HEK293T (cell line): ENCODE results near the gene CCR5AS.
"Not testable (repeated sequence)": the region's sequence is repeated elsewhere in the genome, so short reads cannot be mapped to it uniquely, and the experiment has no call there.

Experiments used
- ARNT ChIP-seq: fragments of 450-650 bp; IDR thresholded peaks from 2 replicates; pipeline ENCODE4 v1.6.1; 2017; ENCODE audit warnings: mild to moderate bottlenecking
- BHLHE40 ChIP-seq: fragments of 450-650 bp; IDR thresholded peaks from 2 replicates; pipeline ENCODE4 v1.6.1; 2016; ENCODE audit warnings: mild to moderate bottlenecking, moderate library complexity, borderline replicate concordance
- CTBP1 ChIP-seq: fragments of 450-650 bp; IDR thresholded peaks from 2 replicates; pipeline ENCODE4 v1.6.1; 2016; ENCODE audit warnings: borderline replicate concordance
- ELF4 ChIP-seq: fragments of 450-650 bp; IDR thresholded peaks from 2 replicates; pipeline ENCODE4 v1.6.1; 2017; ENCODE audit warnings: antibody characterized with exemption
- FOXA1 ChIP-seq: fragments of 450-650 bp; IDR thresholded peaks from 2 replicates; pipeline ENCODE4 v1.6.1; 2016; ENCODE audit warnings: mild to moderate bottlenecking
- FOXK2 ChIP-seq: fragments of 450-650 bp; IDR thresholded peaks from 2 replicates; pipeline ENCODE4 v1.6.1; 2016; ENCODE audit warnings: mild to moderate bottlenecking
- FOXM1 ChIP-seq: fragments of 450-650 bp; IDR thresholded peaks from 2 replicates; pipeline ENCODE4 v1.6.1; 2017; ENCODE audit warnings: mild to moderate bottlenecking, borderline replicate concordance
- SP1 ChIP-seq: fragments of 450-650 bp; IDR thresholded peaks from 2 replicates; pipeline ENCODE4 v1.6.1; 2017
- ZNF384 ChIP-seq: fragments of 450-650 bp; IDR thresholded peaks from 2 replicates; pipeline ENCODE4 v1.6.1; 2016
- TF ChIP-seq, protein P1 (sequence below): fragments of 450-650 bp; IDR thresholded peaks from 2 replicates; pipeline ENCODE4 v1.6.1; 2016

DNA sequence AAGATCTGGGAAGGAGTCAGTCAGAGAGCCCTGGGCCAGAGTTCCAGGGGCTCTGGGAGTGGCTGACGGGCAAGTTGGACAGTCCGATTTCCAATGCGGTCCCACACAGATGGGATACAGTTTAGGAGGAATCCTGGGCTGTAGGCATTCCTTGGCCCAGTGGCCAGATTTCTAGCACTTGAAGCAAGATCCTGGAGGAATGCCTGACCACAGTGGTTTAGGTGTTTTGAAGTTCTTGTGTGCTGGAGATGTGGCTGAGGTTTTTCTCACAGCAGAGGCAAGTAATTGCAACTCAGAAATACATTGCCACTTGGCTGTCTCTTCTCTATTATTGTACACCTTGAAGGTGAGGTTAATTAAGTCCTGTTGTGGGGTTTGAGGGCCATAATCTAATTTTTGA lies 76.2 kb downstream of the CCR5AS start:
- not testable (repeated sequence) for TF ChIP-seq ELF4, ARNT, FOXK2, SP1, CTBP1, ZNF384, BHLHE40, FOXA1, FOXM1
- TF ChIP-seq, protein P1, sequence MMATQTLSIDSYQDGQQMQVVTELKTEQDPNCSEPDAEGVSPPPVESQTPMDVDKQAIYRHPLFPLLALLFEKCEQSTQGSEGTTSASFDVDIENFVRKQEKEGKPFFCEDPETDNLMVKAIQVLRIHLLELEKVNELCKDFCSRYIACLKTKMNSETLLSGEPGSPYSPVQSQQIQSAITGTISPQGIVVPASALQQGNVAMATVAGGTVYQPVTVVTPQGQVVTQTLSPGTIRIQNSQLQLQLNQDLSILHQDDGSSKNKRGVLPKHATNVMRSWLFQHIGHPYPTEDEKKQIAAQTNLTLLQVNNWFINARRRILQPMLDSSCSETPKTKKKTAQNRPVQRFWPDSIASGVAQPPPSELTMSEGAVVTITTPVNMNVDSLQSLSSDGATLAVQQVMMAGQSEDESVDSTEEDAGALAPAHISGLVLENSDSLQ, result not testable (repeated sequence)
